Type B pancreatic cell (in vitro differentiated cells): ENCODE measurements around the gene CDKL1. TPM values are rescaled to one million over a fixed set of nuclear protein-coding genes. Genes with fewer than 3 reads are reported as not detected.

Source experiments
- DNase-seq: peaks from one replicate; pipeline ENCODE4 v3.0.0; 2021; ENCODE audit warnings: mixed read lengths; ENCODE audit not compliant: unreplicated experiment; ENCODE audit errors: extremely low spot score
- H3K27ac Mint-ChIP-seq: 2 replicates; pipeline ENCODE4 v1.8.0; 2021; ENCODE audit warnings: mild to moderate bottlenecking, mixed read lengths
- H3K27me3 Mint-ChIP-seq: 2 replicates; pipeline ENCODE4 v1.8.0; 2021; ENCODE audit warnings: mixed read lengths
- H3K36me3 Mint-ChIP-seq: 2 replicates; pipeline ENCODE4 v1.8.0; 2021; ENCODE audit warnings: mixed read lengths
- H3K4me1 Mint-ChIP-seq: one replicate; pipeline ENCODE4 v1.8.0; 2021; ENCODE audit warnings: mixed read lengths; ENCODE audit not compliant: unreplicated experiment
- H3K4me3 Mint-ChIP-seq: 2 replicates; pipeline ENCODE4 v1.8.0; 2021; ENCODE audit warnings: mild to moderate bottlenecking, mixed read lengths
- H3K9me3 Mint-ChIP-seq: 2 replicates; pipeline ENCODE4 v1.8.0; 2021; ENCODE audit warnings: mixed read lengths
- microRNA-seq: library from miRNA; unstranded; fragments of <30 nt; microRNA quantifications from one replicate; pipeline ENCODE4, GENCODE V29; 2020
- total RNA-seq: library from RNA; stranded (reverse); gene quantifications from 2 replicates; pipeline ENCODE4 v1.2.1, GENCODE V29; 2021; ENCODE audit warnings: low replicate concordance
- TF ChIP-seq, protein P1 (sequence below): fragments of 200-600 bp; sonication (generic); conservative IDR thresholded peaks from 2 replicates; pipeline ENCODE4 v1.5.0; 2021; ENCODE audit warnings: antibody characterized with exemption, mild to moderate bottlenecking

Gene CDKL1
- total RNA-seq, 1 donor from 2014 or later = 3.4 TPM

- no peak overlapping the region for H3K27ac Mint-ChIP-seq
- H3K4me1 Mint-ChIP-seq = no peaks in the 10 kb centered on the region
- TF ChIP-seq, protein P1, sequence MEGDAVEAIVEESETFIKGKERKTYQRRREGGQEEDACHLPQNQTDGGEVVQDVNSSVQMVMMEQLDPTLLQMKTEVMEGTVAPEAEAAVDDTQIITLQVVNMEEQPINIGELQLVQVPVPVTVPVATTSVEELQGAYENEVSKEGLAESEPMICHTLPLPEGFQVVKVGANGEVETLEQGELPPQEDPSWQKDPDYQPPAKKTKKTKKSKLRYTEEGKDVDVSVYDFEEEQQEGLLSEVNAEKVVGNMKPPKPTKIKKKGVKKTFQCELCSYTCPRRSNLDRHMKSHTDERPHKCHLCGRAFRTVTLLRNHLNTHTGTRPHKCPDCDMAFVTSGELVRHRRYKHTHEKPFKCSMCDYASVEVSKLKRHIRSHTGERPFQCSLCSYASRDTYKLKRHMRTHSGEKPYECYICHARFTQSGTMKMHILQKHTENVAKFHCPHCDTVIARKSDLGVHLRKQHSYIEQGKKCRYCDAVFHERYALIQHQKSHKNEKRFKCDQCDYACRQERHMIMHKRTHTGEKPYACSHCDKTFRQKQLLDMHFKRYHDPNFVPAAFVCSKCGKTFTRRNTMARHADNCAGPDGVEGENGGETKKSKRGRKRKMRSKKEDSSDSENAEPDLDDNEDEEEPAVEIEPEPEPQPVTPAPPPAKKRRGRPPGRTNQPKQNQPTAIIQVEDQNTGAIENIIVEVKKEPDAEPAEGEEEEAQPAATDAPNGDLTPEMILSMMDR = no peak
- DNase-seq = no peak
- H3K9me3 Mint-ChIP-seq = no peaks in the 10 kb centered on the region
- H3K4me3 Mint-ChIP-seq = no peak overlapping the region
- H3K36me3 Mint-ChIP-seq = peaks cover 36% of the 10 kb centered on the region
- no peaks in the 10 kb centered on the region for H3K27me3 Mint-ChIP-seq
Measured at GRCh38 chr14:50301914-50302313, 94.8 kb downstream of the CDKL1 start.

GRCh38 chr14:50299585-50299984, 97.1 kb downstream of the CDKL1 start:
- Mint-ChIP-seq H3K27me3 (no peaks in the 10 kb centered on the region), H3K4me1 (no peaks in the 10 kb centered on the region), H3K4me3 (no peak overlapping the region), H3K27ac (no peak overlapping the region), H3K36me3 (peaks cover 36% of the 10 kb centered on the region), H3K9me3 (no peaks in the 10 kb centered on the region)
- no peak for DNase-seq
- TF ChIP-seq, protein P1 = no peak

- no peak for DNase-seq
- Mint-ChIP-seq H3K36me3 (peaks cover 27% of the 10 kb centered on the region), H3K4me1 (no peaks in the 10 kb centered on the region), H3K27me3 (no peaks in the 10 kb centered on the region), H3K9me3 (no peaks in the 10 kb centered on the region), H3K27ac (no peak overlapping the region), H3K4me3 (no peak overlapping the region)
- TF ChIP-seq, protein P1 = no peak
Measured at GRCh38 chr14:50290306-50290705, 106.4 kb downstream of the CDKL1 start.

- Mint-ChIP-seq H3K27ac (no peak overlapping the region), H3K9me3 (no peaks in the 10 kb centered on the region), H3K4me3 (no peak overlapping the region), H3K36me3 (peaks cover 21% of the 10 kb centered on the region), H3K4me1 (no peaks in the 10 kb centered on the region), H3K27me3 (no peaks in the 10 kb centered on the region)
- no peak for DNase-seq
- TF ChIP-seq, protein P1 = no peak
Measured at GRCh38 chr14:50288146-50288545, 108.5 kb downstream of the CDKL1 start.

DNA sequence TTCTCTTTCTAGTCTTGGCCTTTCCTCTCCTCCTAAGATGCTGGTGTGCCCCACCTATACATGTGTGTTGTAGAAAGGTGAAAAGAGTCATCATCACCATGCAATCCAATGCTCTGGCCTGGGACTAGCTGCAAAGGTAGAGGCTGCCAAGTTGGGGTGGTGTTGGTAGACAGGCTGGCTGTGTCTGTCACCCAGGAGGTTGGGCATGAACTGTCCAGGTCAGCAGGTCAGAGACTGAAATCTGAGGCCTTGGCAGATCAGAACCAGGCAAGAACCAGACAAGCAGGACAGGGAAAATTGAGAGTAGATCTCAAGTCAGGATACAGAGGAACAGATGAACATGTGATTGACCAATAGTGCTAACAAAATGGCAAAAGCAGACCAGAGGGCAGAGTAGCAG, 110.8 kb downstream of the CDKL1 start:
- no peaks in the 10 kb centered on the region for H3K27me3 Mint-ChIP-seq
- no peak overlapping the region for H3K4me3 Mint-ChIP-seq
- H3K4me1 Mint-ChIP-seq = no peaks in the 10 kb centered on the region
- H3K27ac Mint-ChIP-seq = no peak overlapping the region
- no peak for DNase-seq
- TF ChIP-seq, protein P1 = no peak
- no peaks in the 10 kb centered on the region for H3K9me3 Mint-ChIP-seq
- H3K36me3 Mint-ChIP-seq = peaks cover 18% of the 10 kb centered on the region

Small RNA genes within 50 kb of the gene (microRNA-seq; reads per million reads assigned to microRNA genes)
- gene MIR4504 = 1.4 reads per million

Other genes starting within 250 kb of the CDKL1 start
- 28.9 and 34.6 TPM in 2 replicates for gene SOS2, start 165.3 kb downstream of the CDKL1 start, total RNA-seq
- gene L2HGDH, start 84.7 kb downstream of the CDKL1 start, total RNA-seq = 10.8 and 13.3 TPM in 2 replicates
- 13.9 and 15.6 TPM in 2 replicates for gene DMAC2L, start 84.6 kb downstream of the CDKL1 start, total RNA-seq
- gene MAP4K5, start 135.7 kb upstream of the CDKL1 start, total RNA-seq = 48.2 and 58.4 TPM in 2 replicates
- gene ATL1, start 163.3 kb upstream of the CDKL1 start, total RNA-seq = 5.7 and 7.3 TPM in 2 replicates